Stromal cell of bone marrow (primary cell): ENCODE measurements around the gene ESF1.
A peak's percentile ranks its signal among the peaks of the same experiment; 100 is the strongest.

Source experiments
- DNase-seq: peaks from one replicate; pipeline ENCODE4 v3.0.0-alpha.2; 2012; ENCODE audit warnings: low read depth

The ESF1 gene, protein sequence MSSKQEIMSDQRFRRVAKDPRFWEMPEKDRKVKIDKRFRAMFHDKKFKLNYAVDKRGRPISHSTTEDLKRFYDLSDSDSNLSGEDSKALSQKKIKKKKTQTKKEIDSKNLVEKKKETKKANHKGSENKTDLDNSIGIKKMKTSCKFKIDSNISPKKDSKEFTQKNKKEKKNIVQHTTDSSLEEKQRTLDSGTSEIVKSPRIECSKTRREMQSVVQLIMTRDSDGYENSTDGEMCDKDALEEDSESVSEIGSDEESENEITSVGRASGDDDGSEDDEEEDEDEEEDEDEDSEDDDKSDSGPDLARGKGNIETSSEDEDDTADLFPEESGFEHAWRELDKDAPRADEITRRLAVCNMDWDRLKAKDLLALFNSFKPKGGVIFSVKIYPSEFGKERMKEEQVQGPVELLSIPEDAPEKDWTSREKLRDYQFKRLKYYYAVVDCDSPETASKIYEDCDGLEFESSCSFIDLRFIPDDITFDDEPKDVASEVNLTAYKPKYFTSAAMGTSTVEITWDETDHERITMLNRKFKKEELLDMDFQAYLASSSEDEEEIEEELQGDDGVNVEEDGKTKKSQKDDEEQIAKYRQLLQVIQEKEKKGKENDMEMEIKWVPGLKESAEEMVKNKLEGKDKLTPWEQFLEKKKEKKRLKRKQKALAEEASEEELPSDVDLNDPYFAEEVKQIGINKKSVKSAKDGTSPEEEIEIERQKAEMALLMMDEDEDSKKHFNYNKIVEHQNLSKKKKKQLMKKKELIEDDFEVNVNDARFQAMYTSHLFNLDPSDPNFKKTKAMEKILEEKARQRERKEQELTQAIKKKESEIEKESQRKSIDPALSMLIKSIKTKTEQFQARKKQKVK

DNA sequence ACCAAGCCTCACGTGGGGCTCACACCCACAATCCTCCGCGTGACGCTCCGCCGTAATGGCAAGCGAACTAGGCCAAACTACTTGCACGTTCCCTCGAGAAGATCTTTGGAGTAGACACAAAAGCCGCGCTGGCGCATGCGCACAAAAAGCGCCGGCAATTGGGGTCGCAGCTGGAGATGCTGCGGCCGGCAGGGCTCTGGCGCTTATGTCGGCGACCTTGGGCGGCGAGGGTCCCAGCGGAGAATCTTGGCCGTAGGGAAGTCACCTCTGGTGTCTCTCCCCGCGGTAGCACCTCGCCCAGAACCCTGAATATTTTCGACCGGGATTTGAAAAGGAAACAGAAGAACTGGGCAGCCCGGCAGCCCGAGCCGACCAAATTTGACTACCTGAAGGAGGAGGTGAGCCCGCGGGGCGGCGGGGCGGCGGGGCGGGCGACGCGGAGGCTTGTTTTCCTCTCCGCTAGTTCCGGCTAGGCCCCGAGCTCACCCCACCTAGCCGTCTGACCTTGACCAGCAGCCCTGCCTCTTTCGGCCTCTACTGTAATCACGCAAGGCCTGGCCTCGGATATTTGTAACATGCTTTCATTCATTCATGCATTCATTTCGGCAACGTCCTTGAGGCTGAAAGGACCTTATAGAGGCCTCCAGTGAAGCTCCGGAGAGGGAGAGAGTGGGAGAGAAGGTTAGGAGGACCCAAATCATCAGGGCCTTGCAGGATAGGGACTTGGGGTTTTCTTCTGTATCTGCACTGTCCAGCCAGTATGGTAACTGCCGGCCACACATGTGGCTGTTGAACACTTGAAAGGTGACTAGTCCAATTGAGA lies at the start of gene ESF1, which contains the start of gene NDUFAF5:
TSS of gene ESF1 (minus strand) at position 27 of the 823 bp plus-strand sequence. CDS start 1,779 bp downstream, outside the sequence.
TSS of gene NDUFAF5 (plus strand) at position 136 of the 823 bp plus-strand sequence. CDS start at position 177, 41 bp downstream.
- DNase-seq, result peak; percentile 96

- no peak for DNase-seq
Measured at GRCh38 chr20:13831476-13831875, 46.8 kb upstream of the ESF1 start.

DNA sequence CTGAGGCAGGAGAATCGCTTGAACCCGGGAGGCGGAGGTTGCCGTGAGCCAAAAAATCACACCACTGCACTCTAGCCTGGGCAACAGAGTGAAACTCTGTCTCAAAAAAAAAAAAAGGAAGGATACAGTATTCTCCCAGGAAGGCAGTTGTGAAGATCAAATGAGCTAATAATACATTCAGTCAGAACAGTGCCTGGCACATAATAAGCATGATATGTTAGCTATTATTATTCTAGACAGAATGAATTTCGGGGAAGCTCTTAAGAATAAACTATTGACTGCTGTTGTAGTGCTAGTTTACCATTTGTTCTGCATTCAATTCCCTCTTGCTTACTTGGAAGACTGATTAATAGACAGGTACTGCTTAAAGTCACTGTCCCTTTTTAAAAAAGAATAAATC lies 40.7 kb upstream of the ESF1 start:
- no peak for DNase-seq

DNA sequence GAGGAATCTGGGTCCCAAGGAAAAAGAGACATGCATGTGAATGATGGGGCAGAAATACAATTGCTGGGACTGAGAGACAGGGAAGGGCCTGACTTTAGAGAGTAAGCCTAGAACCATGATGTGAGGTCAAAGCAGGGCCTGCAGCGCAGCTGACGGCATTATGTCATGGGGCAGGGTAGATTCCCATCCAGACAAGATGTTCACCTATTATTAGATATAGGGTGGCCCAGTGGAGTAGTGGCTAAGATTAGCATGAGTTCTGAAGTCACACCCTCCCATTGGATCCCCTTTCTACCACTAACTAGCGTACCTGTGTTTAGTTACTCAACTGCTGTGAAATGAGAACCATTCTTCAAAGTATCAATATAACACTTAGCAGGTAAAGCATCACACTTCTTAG lies 39.7 kb upstream of the ESF1 start:
- no peak for DNase-seq

DNA sequence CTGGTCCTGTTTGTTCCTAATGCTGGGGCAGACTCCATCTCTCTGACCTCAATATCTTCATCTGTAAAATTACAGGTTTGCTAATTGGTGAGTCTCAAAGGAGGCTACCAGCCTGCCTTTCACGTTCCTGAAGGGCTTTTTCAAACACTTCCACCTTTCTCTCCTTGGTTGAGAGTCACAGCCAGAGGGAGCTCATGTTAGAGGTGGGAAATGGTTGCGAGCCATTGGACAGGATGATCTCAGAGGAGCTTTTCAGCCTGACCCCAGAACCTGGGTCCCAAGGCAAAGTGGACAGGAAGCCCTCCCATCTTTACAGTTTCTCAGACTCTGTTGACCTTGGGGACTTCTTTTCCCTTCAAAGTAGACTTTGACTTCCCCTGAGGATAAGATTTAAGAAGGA lies 37.7 kb upstream of the ESF1 start:
- DNase-seq, result no peak

DNA sequence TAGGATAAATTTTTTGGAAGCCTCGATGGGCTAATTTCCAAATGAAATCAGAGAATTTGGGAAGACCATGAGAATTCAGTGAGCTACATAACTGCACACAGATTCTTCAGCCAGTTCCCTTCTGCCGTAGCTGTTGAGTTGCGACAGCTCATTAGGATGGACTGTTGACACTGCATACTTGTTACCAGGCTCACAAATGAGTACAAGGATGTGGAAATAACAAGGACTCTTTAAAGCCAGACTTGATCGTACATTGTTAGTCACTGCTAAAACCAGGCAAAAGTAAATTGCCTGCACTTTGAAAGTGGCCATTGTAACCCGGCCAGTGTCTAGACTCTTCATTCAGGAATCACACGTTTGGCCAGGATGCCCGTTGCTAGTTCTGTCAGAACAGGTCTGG lies 37.2 kb upstream of the ESF1 start:
- peak; percentile 16 for DNase-seq

DNA sequence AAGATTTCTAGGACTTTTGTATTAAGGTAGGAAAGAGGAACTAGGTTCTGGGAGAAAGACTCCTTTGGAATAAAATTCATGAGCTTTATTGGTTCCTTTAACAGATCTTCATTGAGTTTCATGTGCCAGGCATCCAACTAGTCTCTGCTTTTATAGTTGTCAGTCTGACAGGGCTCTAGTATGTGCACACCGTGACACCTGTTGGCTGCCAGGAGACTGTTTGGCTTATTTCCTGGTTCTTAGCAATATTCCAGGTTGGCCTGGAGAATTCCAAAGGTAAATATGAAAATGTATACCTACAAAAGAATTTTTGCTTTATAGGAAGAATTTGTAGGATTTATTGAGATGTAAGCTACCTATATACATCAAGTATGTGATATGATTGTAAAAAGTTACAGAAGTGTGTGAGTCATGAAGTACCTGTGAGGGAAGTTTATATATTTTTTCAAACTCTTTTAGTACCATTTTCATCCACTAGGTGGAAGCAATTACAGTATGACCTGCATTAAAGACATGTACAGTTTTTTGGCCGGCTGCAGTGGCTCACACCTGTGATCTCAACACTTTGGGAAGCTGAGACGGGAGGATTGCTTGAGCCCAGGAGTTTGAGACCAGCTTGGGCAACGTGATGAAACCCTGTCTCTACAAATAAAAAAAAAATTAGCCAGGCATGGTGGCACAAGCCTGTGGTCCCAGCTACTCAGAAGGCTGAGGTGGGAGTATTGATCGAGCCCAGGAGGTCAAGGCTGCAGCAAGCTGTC lies 35.3 kb upstream of the ESF1 start:
- DNase-seq, result peak; percentile 24

GRCh38 chr20:13817342-13817741 lies 32.6 kb upstream of the ESF1 start:
- DNase-seq, result no peak

- no peak for DNase-seq
Measured at GRCh38 chr20:13816757-13817156, 32.0 kb upstream of the ESF1 start.

GRCh38 chr20:13814672-13815071 lies 30.0 kb upstream of the ESF1 start:
- no peak for DNase-seq

DNA sequence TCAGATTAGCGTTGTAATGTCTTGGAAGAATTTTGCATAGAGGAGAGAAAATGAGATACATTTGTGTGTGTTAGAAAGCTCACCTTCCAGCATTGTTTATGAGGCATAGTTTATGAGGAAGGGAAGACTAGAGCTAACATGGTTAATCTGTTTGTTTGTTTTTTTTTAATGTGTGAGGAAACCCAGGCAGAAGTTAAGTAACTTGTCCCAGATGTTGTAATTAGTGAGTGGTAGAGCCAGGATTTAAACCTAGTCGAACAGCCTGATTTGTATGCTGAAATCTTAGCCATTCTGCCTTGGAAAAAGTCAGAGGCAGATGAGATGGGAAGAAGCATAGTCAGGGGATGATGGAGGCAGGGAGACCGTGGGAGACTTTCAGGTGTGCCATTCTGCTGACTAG lies 29.2 kb upstream of the ESF1 start:
- no peak for DNase-seq

DNA sequence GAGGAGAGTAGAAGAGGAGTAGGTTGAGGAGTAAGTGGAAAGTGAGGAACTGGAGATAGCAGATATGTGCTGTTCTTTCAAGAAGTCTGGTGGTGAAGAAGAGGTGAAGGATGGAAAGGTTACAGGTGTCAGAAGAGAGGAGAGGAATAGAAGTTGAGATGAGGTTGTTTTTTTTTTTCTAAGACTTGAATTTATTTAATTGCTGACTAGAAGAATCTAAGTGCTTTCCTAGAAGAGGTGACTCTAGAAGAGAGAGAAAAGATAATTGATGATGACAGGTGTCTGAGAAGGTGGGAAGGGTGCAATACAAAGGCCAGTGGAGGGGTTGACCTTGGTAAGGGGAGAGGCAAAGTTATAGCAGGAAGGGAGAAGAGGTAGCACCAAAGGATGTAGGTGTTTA lies 25.7 kb upstream of the ESF1 start:
- no peak for DNase-seq

DNA sequence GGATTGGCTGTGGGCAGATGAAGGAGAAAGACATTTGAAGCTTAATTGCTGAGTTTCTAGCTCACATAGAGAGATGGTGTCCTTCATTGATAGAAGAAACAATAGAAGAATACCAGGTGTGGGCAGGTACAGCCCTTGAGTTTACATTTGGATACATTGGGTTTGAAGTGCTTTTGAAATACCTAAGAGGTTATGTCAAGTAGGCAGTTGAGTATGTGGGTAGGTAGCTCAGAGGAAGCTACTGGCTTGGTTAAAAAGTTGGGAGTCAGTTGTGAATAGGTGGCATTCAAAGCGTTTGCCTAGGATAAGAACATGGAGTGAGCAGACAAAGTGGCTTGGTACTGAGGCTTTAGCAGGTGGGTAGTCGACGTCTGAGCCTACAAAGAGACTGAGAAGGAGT lies 25.1 kb upstream of the ESF1 start:
- DNase-seq, result no peak

DNA sequence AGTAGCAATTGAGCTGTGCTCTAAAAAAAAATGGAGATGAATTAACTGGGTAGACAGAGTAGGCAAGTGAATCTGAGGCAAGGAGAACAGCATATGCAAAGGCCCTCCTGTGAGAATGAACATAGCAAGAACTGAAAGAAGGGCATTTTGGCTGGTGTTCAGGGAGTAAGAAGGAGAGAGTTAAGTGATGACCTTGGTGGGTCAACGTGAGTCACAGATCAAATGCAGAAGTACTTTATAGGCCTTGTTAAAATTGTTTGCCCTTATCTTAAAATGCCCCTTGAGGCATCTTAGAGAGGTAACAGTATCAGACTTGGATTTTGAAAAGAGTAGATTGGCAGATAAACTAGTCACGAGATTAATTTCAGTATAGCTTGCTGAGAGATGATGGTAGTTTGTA lies 24.7 kb upstream of the ESF1 start:
- no peak for DNase-seq

GRCh38 chr20:13800728-13801134 lies 16.0 kb upstream of the ESF1 start:
- peak; percentile 51 for DNase-seq

DNA sequence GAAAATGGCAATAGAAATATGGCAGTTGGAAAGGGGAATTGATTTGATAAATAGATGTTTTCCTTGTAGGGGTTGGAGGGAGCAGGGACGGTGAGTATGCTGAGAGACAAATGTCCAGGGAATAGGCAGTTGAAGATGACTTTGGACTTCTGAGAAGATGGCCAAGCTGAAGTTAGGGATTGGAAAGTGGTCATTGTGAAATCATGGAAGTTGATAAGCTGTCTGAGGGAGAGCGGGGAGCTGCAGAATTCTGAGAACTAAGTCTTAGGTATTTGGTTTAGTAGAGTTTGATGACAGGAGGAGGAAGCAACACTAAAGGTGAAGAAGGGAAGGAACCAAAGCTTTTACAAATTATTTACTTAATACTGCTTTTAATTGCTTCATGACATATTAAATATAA lies 15.3 kb upstream of the ESF1 start:
- no peak for DNase-seq

- no peak for DNase-seq
Measured at GRCh38 chr20:13799040-13799439, 14.3 kb upstream of the ESF1 start.

- no peak for DNase-seq
Measured at GRCh38 chr20:13794667-13795066, 9.9 kb upstream of the ESF1 start.

GRCh38 chr20:13793001-13793400 lies 8.3 kb upstream of the ESF1 start:
- DNase-seq, result no peak

- DNase-seq, result no peak
Measured at GRCh38 chr20:13791540-13792459, 7.1 kb upstream of the ESF1 start.
